Measurements from ENCODE around the gene PRDM16. TPM values are rescaled to one million over a fixed set of nuclear protein-coding genes. Genes with fewer than 3 reads are reported as not detected.

Gene PRDM16
- total RNA-seq, 1 experiment from 2014 or later = 22.3 TPM

GRCh38 chr1:3428899-3429298 is 359.9 kb downstream of the PRDM16 start:
- ChIA-PET POLR2A (no interaction called here), CTCF (no interaction called here)
- Histone ChIP-seq H3K4me3 (ENCODE audit: low read depth in 2 of 2, low read length in 2 of 2) (no peak overlapping the region), H3K4me1 (ENCODE audit: control insufficient read depth, insufficient read depth, low read length) (no peaks in the 10 kb centered on the region), H3K9me3 (ENCODE audit: control insufficient read depth, insufficient read depth, low read depth, low read length) (no peaks in the 10 kb centered on the region), H3K27me3 (ENCODE audit: control insufficient read depth, insufficient read depth, low read length) (no peaks in the 10 kb centered on the region), H3K27ac (ENCODE audit: low read length) (no peak overlapping the region), H3K36me3 (ENCODE audit: control insufficient read depth, insufficient read depth, low read length) (peaks cover 6% of the 10 kb centered on the region; the same call in 1 of the 2 replicates)
- intact Hi-C loops (cut with micrococcal nuclease; ENCODE audit: unreplicated experiment) = no loop called here
- DNase-seq (ENCODE audit: low read depth, low spot score) (no peak), ATAC-seq (no peak)
- in situ Hi-C loops (cut with HindIII; ENCODE audit: low pct_unique_long_range_greater_than_20kb, low sequenced_read_pairs) = no loop called here
- TF ChIP-seq SIN3A (IDR thresholded peaks at IDR 0.05; ENCODE audit: borderline replicate concordance, insufficient read depth, low read depth, low read length) = no peak
- TF ChIP-seq POLR2AphosphoS5 (IDR thresholded peaks at IDR 0.05; ENCODE audit: low read depth, low read length) = no peak
- no peak for TF ChIP-seq REST (IDR thresholded peaks at IDR 0.05; ENCODE audit: insufficient read depth in 1 of 2, low read depth in 2 of 2, low read length in 1 of 2)
- TF ChIP-seq CTCF (IDR thresholded peaks at IDR 0.05) = no peak
- no TSS peak for BruUV-seq (replicated peaks)

GRCh38 chr1:3429320-3429719 is 360.3 kb downstream of the PRDM16 start:
- H3K36me3 ChIP-seq (ENCODE audit: control insufficient read depth, insufficient read depth, low read length) = peaks cover 6% of the 10 kb centered on the region; the same call in 1 of the 2 replicates
- ChIA-PET POLR2A (no interaction called here), CTCF (no interaction called here)
- H3K27ac ChIP-seq (ENCODE audit: low read length) = no peak overlapping the region
- H3K4me1 ChIP-seq (ENCODE audit: control insufficient read depth, insufficient read depth, low read length) = no peaks in the 10 kb centered on the region
- BruUV-seq (replicated peaks) = no TSS peak
- ATAC-seq (no peak), DNase-seq (ENCODE audit: low read depth, low spot score) (no peak)
- H3K27me3 ChIP-seq (ENCODE audit: control insufficient read depth, insufficient read depth, low read length) = no peaks in the 10 kb centered on the region
- no peaks in the 10 kb centered on the region for H3K9me3 ChIP-seq (ENCODE audit: control insufficient read depth, insufficient read depth, low read depth, low read length)
- in situ Hi-C loops (cut with HindIII; ENCODE audit: low pct_unique_long_range_greater_than_20kb, low sequenced_read_pairs) (no loop called here), intact Hi-C loops (cut with micrococcal nuclease; ENCODE audit: unreplicated experiment) (no loop called here)
- no peak overlapping the region for H3K4me3 ChIP-seq (ENCODE audit: low read depth in 2 of 2, low read length in 2 of 2)
- TF ChIP-seq CTCF (IDR thresholded peaks at IDR 0.05) (no peak), TCF7L2 (IDR thresholded peaks at IDR 0.05; ENCODE audit: low read depth, low read length) (no peak), REST (IDR thresholded peaks at IDR 0.05; ENCODE audit: insufficient read depth in 1 of 2, low read depth in 2 of 2, low read length in 1 of 2) (no peak), SIN3A (IDR thresholded peaks at IDR 0.05; ENCODE audit: borderline replicate concordance, insufficient read depth, low read depth, low read length) (no peak), POLR2AphosphoS5 (IDR thresholded peaks at IDR 0.05; ENCODE audit: low read depth, low read length) (no peak)
